Endodermal cell (in vitro differentiated cells): ENCODE data around the gene FAM107B. TPM values are rescaled to one million over a fixed set of nuclear protein-coding genes. Genes with fewer than 3 reads are reported as not detected.

Experiments
- DNase-seq: peaks from one replicate; pipeline ENCODE4 v3.0.0-alpha.2; 2017
- H3K27ac ChIP-seq: 2 replicates; pipeline ENCODE4 v1.5.1; 2013; ENCODE audit warnings: mild to moderate bottlenecking, low read depth, low read length, moderate library complexity
- H3K27me3 ChIP-seq: 2 replicates; pipeline ENCODE4 v1.6.1; 2013; ENCODE audit warnings: mild to moderate bottlenecking, low read length, moderate library complexity; ENCODE audit not compliant: insufficient read depth, control insufficient read depth, poor library complexity, severe bottlenecking
- H3K36me3 ChIP-seq: 2 replicates; pipeline ENCODE4 v1.7.0; 2013; ENCODE audit warnings: mild to moderate bottlenecking, low read length, moderate library complexity; ENCODE audit not compliant: control insufficient read depth, insufficient read depth
- H3K4me1 ChIP-seq: one replicate; pipeline ENCODE4 v1.7.0; 2013; ENCODE audit warnings: low read length; ENCODE audit not compliant: control insufficient read depth, insufficient read depth
- H3K4me3 ChIP-seq: 2 replicates; pipeline ENCODE4 v1.5.1; 2013; ENCODE audit warnings: mild to moderate bottlenecking, low read length, moderate library complexity
- H3K9ac ChIP-seq: 2 replicates; pipeline ENCODE4 v1.6.1; 2013; ENCODE audit warnings: mild to moderate bottlenecking, low read length, moderate library complexity; ENCODE audit not compliant: poor library complexity, severe bottlenecking; ENCODE audit errors: extremely low read depth
- H3K9me3 ChIP-seq: 2 replicates; pipeline ENCODE4 v1.6.1; 2013; ENCODE audit warnings: mild to moderate bottlenecking, low read length, moderate library complexity; ENCODE audit not compliant: control insufficient read depth
- H3K27ac Mint-ChIP-seq: 2 replicates; pipeline ENCODE4 v1.8.0; 2020; ENCODE audit warnings: mixed read lengths
- H3K27me3 Mint-ChIP-seq: 2 replicates; pipeline ENCODE4 v1.8.0; 2021; ENCODE audit warnings: mild to moderate bottlenecking, mixed read lengths; ENCODE audit not compliant: insufficient read depth
- H3K36me3 Mint-ChIP-seq: 2 replicates; pipeline ENCODE4 v1.8.0; 2020; ENCODE audit warnings: low read depth, mixed read lengths
- H3K4me1 Mint-ChIP-seq: 2 replicates; pipeline ENCODE4 v1.8.0; 2020; ENCODE audit warnings: mixed read lengths
- H3K4me3 Mint-ChIP-seq: 2 replicates; pipeline ENCODE4 v1.8.0; 2020; ENCODE audit warnings: mild to moderate bottlenecking, moderate library complexity, mixed read lengths
- H3K9me3 Mint-ChIP-seq: 2 replicates; pipeline ENCODE4 v1.8.0; 2020; ENCODE audit warnings: mild to moderate bottlenecking, mixed read lengths
- CTCF ChIP-seq: fragments of 200-600 bp; sonication (generic); conservative IDR thresholded peaks from 2 replicates; pipeline ENCODE4 v1.5.0; 2021; ENCODE audit warnings: antibody characterized with exemption, mild to moderate bottlenecking
- WGBS, 2 experiments: methylation state at CpG; one replicate each; pipeline versions ENCODE4 v1.1.5 to v1.1.7; 2013; ENCODE audit warnings: missing lambda C conversion rate in 2 of 2, mixed read lengths in 1 of 2; ENCODE audit not compliant: insufficient coverage in 1 of 2, insufficient read length in 1 of 2; 5-methylcytosine and 5-hydroxymethylcytosine counted together
- total RNA-seq, 2 donors: library from RNA; stranded (reverse); fragmentation: NEBNext Ultra II Directional in 1 of 2; extraction: Animal tissue kit (Norgen Biotek cat#: 25700) in 1 of 2; gene quantifications; 2 replicates in 1 of 2; 3 replicates in 1 of 2; pipeline ENCODE4 v1.2.1, GENCODE V29; 2021

Gene FAM107B
- total RNA-seq, 2 donors from 2014 or later = 16.0 to 24.0 TPM

- H3K9ac ChIP-seq = no peak overlapping the region
- H3K9me3 ChIP-seq = no peaks in the 10 kb centered on the region
- no peaks in the 10 kb centered on the region for H3K36me3 ChIP-seq
- H3K27ac Mint-ChIP-seq = no peak overlapping the region
- DNase-seq = no peak
- no peak overlapping the region for H3K27ac ChIP-seq
- no peak overlapping the region for H3K4me3 ChIP-seq
- peaks cover 5% of the 10 kb centered on the region for H3K4me1 ChIP-seq
- whole genome bisulfite sequencing, 2 experiments = 79 to 96% methylated on average over 3 to 7 of the region's 7 CpGs
- no peaks in the 10 kb centered on the region for H3K36me3 Mint-ChIP-seq
- H3K4me1 Mint-ChIP-seq = peaks cover 10% of the 10 kb centered on the region
- TF ChIP-seq CTCF = no peak
- no peaks in the 10 kb centered on the region for H3K27me3 ChIP-seq
- peaks cover 5% of the 10 kb centered on the region for H3K27me3 Mint-ChIP-seq
- no peak overlapping the region for H3K4me3 Mint-ChIP-seq
- H3K9me3 Mint-ChIP-seq = no peaks in the 10 kb centered on the region
These were observed 92.9 kb downstream of the FAM107B start for GRCh38 chr10:14681802-14682201.

- Histone ChIP-seq H3K36me3 (no peaks in the 10 kb centered on the region), H3K4me1 (no peaks in the 10 kb centered on the region), H3K9ac (no peak overlapping the region), H3K27me3 (no peaks in the 10 kb centered on the region), H3K4me3 (no peak overlapping the region), H3K27ac (no peak overlapping the region), H3K9me3 (no peaks in the 10 kb centered on the region)
- Mint-ChIP-seq H3K27ac (no peak overlapping the region), H3K36me3 (no peaks in the 10 kb centered on the region), H3K27me3 (peaks cover 6% of the 10 kb centered on the region), H3K9me3 (no peaks in the 10 kb centered on the region), H3K4me1 (peaks cover 11% of the 10 kb centered on the region), H3K4me3 (no peak overlapping the region)
- no peak for TF ChIP-seq CTCF
- WGBS, 2 experiments = 92 to 100% methylated on average over 3 to 5 of the region's 5 CpGs
- no peak for DNase-seq
These were observed 93.4 kb downstream of the FAM107B start for GRCh38 chr10:14681305-14681704.

GRCh38 chr10:14678637-14679036 is 96.1 kb downstream of the FAM107B start:
- Histone ChIP-seq H3K27ac (no peak overlapping the region), H3K9ac (no peak overlapping the region), H3K9me3 (no peaks in the 10 kb centered on the region), H3K4me3 (no peak overlapping the region), H3K36me3 (no peaks in the 10 kb centered on the region), H3K27me3 (no peaks in the 10 kb centered on the region), H3K4me1 (peaks cover 10% of the 10 kb centered on the region)
- Mint-ChIP-seq H3K9me3 (no peaks in the 10 kb centered on the region), H3K36me3 (no peaks in the 10 kb centered on the region), H3K27me3 (peaks cover 6% of the 10 kb centered on the region), H3K4me3 (no peak overlapping the region), H3K4me1 (peaks cover 32% of the 10 kb centered on the region), H3K27ac (no peak overlapping the region)
- no peak for DNase-seq
- WGBS, 2 experiments = 95 to 100% methylated on average over 3 of the region's 3 CpGs
- TF ChIP-seq CTCF = no peak
